Globus pallidus (tissue), 1 donor: ENCODE data around the gene SPARC.
A peak's percentile ranks its signal among the peaks of the same experiment; 100 is the strongest.

ENCODE experiments used
- DNase-seq: peaks from one replicate; pipeline ENCODE4 v3.0.0-alpha.2; 2015; ENCODE audit warnings: low spot score

SPARC gene

GRCh38 chr5:151659001-151659754 lies 27.5 kb downstream of the SPARC start:
- DNase-seq, result peak; percentile 84

DNA sequence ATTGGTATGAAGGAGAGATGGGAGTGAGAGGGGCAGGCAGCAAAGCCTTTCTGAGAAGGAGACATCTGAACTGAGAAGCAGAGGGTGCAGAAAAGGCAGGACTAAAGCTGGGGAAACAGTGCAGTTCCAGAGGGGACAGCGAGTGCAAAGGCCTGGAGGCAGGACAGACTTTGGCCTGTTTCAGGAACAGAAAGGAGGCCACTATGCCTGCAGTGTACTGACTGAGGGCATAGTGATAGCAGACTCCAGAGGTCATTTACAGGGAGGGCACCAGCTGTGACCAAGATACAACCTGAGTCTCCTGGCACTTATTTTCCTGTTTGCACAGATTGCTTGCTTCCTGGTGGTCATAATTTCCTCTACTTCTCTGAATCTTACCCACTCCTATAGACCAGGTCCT lies 29.6 kb downstream of the SPARC start:
- DNase-seq, result no peak

DNA sequence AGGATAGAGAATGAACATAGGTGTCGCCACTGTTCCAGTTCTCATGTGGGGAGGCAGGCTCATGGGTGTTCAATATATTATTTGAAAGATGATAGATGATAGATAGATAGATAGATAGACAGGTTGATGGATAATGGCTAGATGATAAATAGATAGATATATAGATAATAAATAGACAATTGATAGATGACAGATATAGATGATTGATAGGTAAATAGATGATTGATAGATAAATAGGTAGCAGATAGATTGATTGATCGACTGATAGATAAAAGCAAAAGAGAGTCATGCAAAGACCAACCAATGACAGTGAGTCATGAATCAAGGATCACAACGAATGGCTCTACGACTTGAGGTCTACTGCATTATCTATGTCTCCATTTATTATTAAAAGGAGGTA lies 30.4 kb downstream of the SPARC start:
- DNase-seq, result no peak

DNA sequence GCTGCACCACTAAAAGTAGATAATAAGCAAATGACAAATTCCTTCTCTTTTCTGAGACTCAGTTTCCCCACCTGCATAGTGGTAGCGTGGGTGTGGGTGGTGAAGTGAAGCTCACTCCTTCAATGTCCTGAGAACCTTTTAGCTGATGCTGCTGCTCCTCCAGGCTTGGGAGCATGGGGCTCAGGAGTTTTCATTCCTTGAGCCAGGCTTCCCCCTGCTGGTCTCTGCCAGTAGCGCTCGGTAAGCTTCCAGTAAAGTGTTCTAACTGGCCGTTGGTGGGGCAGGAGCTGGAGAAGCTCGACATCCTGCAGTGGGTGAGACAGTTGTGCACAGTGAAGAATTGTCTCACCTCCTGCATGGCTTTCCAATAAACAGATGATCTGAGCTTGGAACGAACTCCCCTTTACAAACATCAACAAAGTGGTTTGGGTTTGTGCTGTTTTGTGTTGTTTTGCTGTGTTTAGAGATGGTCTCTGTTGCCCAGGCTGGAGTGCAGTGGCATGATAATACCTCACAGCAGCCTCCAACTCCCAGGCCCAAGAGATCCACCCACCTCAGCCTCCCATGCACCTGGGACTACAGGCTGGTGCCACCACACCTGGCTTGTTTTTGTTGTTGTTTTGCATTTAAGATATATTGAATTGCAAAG lies 34.6 kb downstream of the SPARC start:
- DNase-seq, result peak; percentile 81

DNA sequence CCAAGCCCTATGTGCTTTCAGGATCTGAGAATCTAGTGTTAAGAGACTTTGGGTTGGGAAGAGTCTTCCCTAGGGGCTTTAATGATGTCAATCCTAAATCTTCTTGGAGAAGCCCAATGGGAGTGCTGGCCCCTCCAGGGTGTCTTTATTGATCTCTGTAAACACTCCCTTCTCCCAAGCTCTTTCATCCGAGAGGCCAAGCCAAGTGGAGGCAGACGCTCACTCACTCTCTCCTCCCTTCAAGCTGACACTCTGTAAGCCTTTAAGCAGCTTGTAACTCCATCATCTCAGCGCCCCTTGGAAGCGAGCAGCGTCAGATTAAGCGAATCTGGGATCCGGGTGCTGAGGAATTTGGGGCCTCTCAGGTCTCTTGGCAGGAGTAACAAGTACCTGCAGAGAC lies 37.7 kb downstream of the SPARC start:
- DNase-seq, result no peak

GRCh38 chr5:151648089-151648488 lies 38.6 kb downstream of the SPARC start:
- DNase-seq, result no peak

DNA sequence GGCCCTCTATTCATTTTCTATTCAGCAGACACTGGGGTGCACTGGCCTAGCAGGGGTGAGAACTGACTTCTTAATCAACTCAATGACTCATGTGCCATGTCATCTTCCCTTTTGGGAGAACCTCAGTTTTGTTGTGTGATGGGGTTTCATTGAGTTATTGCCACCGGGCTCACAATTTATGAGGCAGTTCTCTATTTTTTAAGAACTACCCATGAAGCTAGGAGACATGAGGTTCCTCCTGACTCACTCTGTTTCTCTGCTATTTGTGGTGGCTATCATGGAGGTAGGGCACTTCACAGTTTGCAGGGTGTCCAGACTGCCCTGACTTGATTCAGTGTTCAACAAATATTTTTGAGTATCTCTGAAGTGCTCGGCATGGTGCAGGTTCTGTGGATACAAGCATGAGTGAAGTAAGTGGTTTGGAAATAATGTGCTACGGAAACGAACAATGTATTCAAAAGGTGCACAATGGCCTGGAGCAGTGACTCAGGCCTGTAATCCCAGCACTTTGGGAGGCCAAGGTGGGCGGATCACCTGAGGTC lies 39.3 kb downstream of the SPARC start:
- no peak for DNase-seq

- DNase-seq, result no peak
These were observed 40.4 kb downstream of the SPARC start for GRCh38 chr5:151646334-151646733.

- DNase-seq, result no peak
These were observed 43.3 kb downstream of the SPARC start for GRCh38 chr5:151643388-151643787.

GRCh38 chr5:151642472-151643140 lies 44.1 kb downstream of the SPARC start:
- no peak for DNase-seq

DNA sequence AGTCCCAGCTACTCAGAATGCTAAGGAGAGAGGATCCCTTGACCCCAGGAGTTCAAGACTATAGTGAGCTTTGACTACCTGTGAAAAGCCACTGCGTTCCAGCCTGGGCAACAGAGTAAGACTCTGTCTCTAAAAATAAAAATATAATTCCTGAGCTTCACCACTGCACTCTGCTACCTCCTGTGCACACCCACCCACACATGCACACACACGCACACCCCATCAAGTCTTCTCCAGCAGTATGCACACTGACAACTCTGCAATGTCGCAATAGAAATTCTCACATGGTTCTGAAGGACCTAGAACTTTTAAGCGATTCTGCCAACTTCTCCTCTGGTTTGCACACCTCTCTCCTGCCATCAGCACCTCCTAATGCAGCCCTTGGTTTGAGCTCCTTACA lies 48.1 kb downstream of the SPARC start:
- DNase-seq, result no peak

DNA sequence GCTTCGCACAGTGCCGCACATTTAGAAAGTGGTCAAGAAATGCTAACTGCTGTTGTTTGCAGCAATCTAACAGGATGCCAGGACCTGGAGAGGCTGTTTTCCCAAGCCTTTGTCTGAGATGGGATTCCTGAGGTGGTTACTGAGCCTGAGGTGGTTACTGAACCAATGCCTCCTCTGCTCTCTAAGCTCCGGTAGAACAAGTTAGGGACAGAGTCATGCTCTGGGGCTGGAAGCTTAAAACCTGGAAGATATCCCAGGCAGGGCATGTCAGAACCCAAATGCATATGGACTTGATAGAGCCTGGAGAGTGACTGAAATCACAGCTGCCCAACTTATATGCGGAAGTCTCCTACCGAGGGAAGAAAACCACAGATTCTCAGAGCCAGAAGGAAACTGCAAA lies 49.0 kb downstream of the SPARC start:
- DNase-seq, result no peak

GRCh38 chr5:151633892-151634291 lies 52.8 kb downstream of the SPARC start:
- no peak for DNase-seq

DNA sequence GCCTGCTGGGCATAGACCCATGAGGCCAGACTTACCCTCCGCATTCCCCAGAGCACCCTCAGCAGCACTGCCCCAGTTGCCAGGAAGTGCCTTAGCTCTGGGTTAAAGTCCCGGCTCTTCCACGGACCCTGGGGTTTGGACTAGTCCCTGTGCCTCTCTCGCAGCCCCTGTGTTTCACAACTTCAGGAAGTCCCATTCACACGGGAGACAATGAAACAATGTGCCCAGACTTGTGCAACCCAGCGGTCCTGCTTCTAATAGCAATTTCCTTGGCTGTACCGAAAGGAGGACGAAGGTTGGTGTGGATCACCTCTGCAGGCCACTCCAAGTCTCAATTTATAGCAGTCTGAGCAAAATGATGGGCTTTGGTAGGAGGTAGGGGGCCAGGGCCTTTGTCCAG lies 53.8 kb downstream of the SPARC start:
- no peak for DNase-seq

GRCh38 chr5:151632524-151632923 lies 54.2 kb downstream of the SPARC start:
- DNase-seq, result no peak

GRCh38 chr5:151631941-151632340 lies 54.8 kb downstream of the SPARC start:
- no peak for DNase-seq

DNA sequence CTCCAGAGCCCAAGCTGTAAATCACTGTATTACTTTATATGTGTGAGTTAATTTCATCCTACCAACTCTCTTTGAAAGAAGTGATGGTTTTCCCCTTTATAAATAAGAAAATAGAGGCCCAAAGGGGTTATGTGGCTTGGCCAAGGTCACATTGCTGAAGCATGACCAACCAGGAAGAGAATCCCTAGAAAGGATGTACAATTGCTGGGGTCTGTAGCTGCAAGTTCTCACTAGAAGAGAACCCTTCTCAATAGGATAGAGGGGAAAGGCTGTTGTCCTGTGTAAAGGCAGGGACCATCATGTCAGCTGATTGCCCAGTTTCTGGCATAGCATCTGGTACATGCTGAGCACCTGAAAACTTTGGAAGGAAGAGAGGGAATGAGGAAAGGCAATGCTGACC lies 56.6 kb downstream of the SPARC start:
- DNase-seq, result no peak

DNA sequence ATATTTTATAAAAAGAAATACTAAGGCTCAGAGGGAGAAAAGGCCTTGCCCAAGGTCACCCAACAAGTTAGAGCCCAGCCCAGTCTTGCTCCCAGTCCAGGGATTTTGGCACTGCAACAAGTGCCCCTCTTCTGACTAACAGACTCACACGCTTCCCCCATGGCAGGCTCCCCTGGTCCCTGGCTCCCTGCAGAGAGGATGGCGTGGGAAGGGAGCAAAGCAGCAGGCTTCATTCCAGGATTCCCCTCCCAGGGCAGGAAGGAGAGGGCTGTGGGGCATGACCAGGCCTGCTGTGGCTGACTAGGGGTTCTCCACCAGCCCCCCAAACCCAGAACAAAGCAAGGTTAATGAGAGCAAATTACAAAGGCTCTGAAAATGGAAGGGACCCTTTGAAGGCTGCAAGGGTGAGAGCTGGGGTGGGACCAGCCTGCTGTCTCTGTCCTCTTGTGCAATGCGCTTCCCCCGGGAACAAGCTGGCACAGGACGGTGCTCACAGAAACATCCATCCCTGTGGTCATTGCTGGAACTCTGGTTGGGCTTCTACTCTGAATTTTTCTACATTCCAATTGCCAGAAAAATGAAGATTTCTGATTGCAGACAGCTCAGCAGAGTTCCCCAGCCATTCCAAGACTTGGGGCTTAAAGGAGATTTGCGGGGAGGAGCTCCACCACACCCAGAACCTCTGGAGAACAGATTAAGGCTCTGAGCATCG lies 58.4 kb downstream of the SPARC start:
- DNase-seq, result no peak

GRCh38 chr5:151627650-151628049 lies 59.1 kb downstream of the SPARC start:
- no peak for DNase-seq

DNA sequence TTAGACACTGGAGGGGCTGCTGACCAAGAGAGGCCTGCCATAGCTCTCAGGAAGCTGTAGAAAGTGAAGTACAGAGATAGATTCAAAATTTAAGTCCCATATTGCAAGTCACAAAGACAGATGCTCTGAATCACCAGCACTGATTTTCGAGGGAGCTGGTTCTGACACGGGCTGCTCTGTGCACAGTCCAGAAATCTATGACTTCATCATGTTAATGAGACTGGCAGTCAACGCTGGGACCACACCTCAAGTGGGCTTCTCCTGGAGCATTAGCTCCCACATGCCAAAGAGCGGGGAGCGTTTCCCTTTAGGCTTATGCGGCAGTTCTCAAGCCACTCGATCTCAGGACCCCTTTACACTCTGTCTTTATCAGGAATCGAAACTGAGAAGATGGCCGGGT lies 61.4 kb downstream of the SPARC start:
- DNase-seq, result no peak

GRCh38 chr5:151624476-151624875 lies 62.2 kb downstream of the SPARC start:
- no peak for DNase-seq

GRCh38 chr5:151622367-151623088 lies 64.2 kb downstream of the SPARC start:
- no peak for DNase-seq
